ENCODE results near the gene RAB3GAP2. TPM values are rescaled to one million over a fixed set of nuclear protein-coding genes. Genes with fewer than 3 reads are reported as not detected.
A peak's percentile ranks its signal among the peaks of the same experiment; 100 is the strongest.

Gene RAB3GAP2
- total and polyA plus RNA-seq, 10 of the 15 experiments (the other 5 are each of a cell fraction or from before 2014, with no cell fraction given), result 11.9 to 51.1 (median 24.4) TPM

DNA sequence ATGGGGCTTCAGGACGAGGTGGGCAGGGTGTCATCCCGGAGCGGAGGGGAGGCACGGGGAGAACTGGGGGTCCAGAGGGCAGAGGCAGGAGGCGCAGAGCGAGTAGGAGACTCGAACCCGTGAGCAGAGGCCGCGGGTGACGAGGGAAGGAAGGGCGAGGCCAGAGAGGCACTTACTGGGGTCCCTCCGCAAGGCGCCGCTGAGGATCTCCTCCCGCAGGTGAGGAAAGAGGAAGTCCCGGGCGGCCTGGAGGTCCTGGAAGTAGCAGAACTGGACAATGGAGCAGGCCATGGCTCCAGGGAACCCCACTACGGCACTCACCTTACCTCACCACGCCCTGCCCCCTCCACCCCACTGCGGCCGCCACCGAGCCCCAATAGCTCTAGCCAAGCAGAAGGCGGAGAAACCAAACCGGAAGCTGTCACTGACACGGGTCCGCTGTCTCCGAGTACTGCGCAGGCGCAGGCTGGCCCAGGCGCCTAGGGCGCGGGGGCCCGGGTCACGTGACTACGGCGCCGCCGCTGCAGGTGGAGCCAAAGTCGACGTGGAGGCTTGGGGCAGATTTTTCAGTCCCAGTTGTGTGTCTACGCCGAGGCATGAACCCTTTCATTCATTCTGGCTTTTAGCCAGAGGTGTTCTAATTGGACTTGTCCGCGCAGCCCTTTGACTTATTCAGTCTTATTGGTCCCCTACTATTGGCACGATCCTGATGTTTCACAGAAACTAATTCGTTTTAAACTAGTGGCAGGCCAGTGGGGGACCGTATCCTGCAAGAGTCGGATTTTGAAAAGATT lies at the start of gene RAB3GAP2 (continued):
- TF ChIP-seq STAT3 (IDR thresholded peaks at IDR 0.05; ENCODE audit: low read depth, low read length) (no peak), SIN3A (IDR thresholded peaks at IDR 0.05; ENCODE audit: low read depth, low read length) (no peak; the same call in 1 of the 2 replicates), EED (IDR thresholded peaks at IDR 0.05; ENCODE audit: low read depth) (no peak), ZNF24 (IDR thresholded peaks at IDR 0.05) (peak; percentile 6; the same call in 1 of the 2 replicates), HDGF (IDR thresholded peaks at IDR 0.05) (peak; percentile 90; the same call in 1 of the 2 replicates), CBX5 (IDR thresholded peaks at IDR 0.05; ENCODE audit: low read depth) (no peak), ZNF384 (IDR thresholded peaks at IDR 0.05; ENCODE audit: borderline replicate concordance, low read depth, low read length) (no peak), PAX8 (IDR thresholded peaks at IDR 0.05) (no peak), ATF7 (IDR thresholded peaks at IDR 0.05; ENCODE audit: low read depth) (peak; percentile 45; the same call in 1 of the 2 replicates), KLF5 (IDR thresholded peaks at IDR 0.05; ENCODE audit: partially characterized antibody) (peak; percentile 59), SUZ12 (IDR thresholded peaks at IDR 0.05; ENCODE audit: unreplicated experiment) (no peak), POLR2A (IDR thresholded peaks at IDR 0.05; ENCODE audit: low read depth, low read length) (peak; percentile 97), MTA3 (IDR thresholded peaks at IDR 0.05; ENCODE audit: borderline replicate concordance, low read length) (no peak), IKZF2 (IDR thresholded peaks at IDR 0.05) (peak; percentile 33; a peak in 2 of 4 replicates)
- TF ChIP-seq, protein P1, sequence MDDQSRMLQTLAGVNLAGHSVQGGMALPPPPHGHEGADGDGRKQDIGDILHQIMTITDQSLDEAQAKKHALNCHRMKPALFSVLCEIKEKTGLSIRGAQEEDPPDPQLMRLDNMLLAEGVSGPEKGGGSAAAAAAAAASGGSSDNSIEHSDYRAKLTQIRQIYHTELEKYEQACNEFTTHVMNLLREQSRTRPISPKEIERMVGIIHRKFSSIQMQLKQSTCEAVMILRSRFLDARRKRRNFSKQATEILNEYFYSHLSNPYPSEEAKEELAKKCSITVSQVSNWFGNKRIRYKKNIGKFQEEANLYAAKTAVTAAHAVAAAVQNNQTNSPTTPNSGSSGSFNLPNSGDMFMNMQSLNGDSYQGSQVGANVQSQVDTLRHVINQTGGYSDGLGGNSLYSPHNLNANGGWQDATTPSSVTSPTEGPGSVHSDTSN (IDR thresholded peaks at IDR 0.05; ENCODE audit: insufficient replicate concordance, low read depth, low read length), result peak; percentile 51
- TF ChIP-seq, protein P2, sequence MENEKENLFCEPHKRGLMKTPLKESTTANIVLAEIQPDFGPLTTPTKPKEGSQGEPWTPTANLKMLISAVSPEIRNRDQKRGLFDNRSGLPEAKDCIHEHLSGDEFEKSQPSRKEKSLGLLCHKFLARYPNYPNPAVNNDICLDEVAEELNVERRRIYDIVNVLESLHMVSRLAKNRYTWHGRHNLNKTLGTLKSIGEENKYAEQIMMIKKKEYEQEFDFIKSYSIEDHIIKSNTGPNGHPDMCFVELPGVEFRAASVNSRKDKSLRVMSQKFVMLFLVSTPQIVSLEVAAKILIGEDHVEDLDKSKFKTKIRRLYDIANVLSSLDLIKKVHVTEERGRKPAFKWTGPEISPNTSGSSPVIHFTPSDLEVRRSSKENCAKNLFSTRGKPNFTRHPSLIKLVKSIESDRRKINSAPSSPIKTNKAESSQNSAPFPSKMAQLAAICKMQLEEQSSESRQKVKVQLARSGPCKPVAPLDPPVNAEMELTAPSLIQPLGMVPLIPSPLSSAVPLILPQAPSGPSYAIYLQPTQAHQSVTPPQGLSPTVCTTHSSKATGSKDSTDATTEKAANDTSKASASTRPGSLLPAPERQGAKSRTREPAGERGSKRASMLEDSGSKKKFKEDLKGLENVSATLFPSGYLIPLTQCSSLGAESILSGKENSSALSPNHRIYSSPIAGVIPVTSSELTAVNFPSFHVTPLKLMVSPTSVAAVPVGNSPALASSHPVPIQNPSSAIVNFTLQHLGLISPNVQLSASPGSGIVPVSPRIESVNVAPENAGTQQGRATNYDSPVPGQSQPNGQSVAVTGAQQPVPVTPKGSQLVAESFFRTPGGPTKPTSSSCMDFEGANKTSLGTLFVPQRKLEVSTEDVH (IDR thresholded peaks at IDR 0.05; ENCODE audit: low read depth, partially characterized antibody), result no peak
- TF ChIP-seq, protein P3, sequence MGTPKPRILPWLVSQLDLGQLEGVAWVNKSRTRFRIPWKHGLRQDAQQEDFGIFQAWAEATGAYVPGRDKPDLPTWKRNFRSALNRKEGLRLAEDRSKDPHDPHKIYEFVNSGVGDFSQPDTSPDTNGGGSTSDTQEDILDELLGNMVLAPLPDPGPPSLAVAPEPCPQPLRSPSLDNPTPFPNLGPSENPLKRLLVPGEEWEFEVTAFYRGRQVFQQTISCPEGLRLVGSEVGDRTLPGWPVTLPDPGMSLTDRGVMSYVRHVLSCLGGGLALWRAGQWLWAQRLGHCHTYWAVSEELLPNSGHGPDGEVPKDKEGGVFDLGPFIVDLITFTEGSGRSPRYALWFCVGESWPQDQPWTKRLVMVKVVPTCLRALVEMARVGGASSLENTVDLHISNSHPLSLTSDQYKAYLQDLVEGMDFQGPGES (IDR thresholded peaks at IDR 0.05), result no peak
- TF ChIP-seq, protein P4, sequence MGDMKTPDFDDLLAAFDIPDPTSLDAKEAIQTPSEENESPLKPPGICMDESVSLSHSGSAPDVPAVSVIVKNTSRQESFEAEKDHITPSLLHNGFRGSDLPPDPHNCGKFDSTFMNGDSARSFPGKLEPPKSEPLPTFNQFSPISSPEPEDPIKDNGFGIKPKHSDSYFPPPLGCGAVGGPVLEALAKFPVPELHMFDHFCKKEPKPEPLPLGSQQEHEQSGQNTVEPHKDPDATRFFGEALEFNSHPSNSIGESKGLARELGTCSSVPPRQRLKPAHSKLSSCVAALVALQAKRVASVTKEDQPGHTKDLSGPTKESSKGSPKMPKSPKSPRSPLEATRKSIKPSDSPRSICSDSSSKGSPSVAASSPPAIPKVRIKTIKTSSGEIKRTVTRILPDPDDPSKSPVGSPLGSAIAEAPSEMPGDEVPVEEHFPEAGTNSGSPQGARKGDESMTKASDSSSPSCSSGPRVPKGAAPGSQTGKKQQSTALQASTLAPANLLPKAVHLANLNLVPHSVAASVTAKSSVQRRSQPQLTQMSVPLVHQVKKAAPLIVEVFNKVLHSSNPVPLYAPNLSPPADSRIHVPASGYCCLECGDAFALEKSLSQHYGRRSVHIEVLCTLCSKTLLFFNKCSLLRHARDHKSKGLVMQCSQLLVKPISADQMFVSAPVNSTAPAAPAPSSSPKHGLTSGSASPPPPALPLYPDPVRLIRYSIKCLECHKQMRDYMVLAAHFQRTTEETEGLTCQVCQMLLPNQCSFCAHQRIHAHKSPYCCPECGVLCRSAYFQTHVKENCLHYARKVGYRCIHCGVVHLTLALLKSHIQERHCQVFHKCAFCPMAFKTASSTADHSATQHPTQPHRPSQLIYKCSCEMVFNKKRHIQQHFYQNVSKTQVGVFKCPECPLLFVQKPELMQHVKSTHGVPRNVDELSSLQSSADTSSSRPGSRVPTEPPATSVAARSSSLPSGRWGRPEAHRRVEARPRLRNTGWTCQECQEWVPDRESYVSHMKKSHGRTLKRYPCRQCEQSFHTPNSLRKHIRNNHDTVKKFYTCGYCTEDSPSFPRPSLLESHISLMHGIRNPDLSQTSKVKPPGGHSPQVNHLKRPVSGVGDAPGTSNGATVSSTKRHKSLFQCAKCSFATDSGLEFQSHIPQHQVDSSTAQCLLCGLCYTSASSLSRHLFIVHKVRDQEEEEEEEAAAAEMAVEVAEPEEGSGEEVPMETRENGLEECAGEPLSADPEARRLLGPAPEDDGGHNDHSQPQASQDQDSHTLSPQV (IDR thresholded peaks at IDR 0.05), result no peak
- TF ChIP-seq, protein P5, sequence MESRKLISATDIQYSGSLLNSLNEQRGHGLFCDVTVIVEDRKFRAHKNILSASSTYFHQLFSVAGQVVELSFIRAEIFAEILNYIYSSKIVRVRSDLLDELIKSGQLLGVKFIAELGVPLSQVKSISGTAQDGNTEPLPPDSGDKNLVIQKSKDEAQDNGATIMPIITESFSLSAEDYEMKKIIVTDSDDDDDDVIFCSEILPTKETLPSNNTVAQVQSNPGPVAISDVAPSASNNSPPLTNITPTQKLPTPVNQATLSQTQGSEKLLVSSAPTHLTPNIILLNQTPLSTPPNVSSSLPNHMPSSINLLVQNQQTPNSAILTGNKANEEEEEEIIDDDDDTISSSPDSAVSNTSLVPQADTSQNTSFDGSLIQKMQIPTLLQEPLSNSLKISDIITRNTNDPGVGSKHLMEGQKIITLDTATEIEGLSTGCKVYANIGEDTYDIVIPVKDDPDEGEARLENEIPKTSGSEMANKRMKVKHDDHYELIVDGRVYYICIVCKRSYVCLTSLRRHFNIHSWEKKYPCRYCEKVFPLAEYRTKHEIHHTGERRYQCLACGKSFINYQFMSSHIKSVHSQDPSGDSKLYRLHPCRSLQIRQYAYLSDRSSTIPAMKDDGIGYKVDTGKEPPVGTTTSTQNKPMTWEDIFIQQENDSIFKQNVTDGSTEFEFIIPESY (IDR thresholded peaks at IDR 0.05), result no peak
